ENCODE results near the gene FAT1.

DNA sequence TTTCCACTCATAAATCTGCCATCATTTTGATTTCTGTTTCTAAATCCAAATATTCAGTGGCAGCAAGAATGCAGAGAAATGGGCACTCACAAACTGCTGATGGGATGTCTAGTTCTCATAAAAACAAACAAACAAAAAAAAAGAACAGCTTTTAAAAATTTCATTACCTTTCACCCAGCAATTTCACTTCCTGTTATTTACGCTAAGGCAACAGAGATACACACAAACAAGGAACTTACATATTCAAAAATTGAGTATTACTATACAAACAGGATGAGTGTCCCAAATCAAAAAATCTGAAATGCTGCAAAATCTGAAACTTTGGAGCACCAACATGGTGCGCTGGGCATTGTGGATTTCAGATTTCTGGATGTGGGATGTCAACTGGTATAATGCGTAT is 36.4 kb downstream of the FAT1 start:
- TF ChIP-seq, protein P1, sequence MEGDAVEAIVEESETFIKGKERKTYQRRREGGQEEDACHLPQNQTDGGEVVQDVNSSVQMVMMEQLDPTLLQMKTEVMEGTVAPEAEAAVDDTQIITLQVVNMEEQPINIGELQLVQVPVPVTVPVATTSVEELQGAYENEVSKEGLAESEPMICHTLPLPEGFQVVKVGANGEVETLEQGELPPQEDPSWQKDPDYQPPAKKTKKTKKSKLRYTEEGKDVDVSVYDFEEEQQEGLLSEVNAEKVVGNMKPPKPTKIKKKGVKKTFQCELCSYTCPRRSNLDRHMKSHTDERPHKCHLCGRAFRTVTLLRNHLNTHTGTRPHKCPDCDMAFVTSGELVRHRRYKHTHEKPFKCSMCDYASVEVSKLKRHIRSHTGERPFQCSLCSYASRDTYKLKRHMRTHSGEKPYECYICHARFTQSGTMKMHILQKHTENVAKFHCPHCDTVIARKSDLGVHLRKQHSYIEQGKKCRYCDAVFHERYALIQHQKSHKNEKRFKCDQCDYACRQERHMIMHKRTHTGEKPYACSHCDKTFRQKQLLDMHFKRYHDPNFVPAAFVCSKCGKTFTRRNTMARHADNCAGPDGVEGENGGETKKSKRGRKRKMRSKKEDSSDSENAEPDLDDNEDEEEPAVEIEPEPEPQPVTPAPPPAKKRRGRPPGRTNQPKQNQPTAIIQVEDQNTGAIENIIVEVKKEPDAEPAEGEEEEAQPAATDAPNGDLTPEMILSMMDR (IDR thresholded peaks at IDR 0.05), result no peak
- no peak for TF ChIP-seq POLR2A (IDR thresholded peaks at IDR 0.05)

Measured in testis (tissue), 2 donors.